Middle frontal gyrus (tissue), 1 donor: Measurements from ENCODE around the gene ACER1.
A peak's percentile ranks its signal among the peaks of the same experiment; 100 is the strongest.

ENCODE experiments used
- DNase-seq: peaks from one replicate; pipeline ENCODE4 v3.0.0-alpha.2; 2015; ENCODE audit warnings: low spot score; ENCODE audit errors: extremely low spot score

ACER1 gene

DNA sequence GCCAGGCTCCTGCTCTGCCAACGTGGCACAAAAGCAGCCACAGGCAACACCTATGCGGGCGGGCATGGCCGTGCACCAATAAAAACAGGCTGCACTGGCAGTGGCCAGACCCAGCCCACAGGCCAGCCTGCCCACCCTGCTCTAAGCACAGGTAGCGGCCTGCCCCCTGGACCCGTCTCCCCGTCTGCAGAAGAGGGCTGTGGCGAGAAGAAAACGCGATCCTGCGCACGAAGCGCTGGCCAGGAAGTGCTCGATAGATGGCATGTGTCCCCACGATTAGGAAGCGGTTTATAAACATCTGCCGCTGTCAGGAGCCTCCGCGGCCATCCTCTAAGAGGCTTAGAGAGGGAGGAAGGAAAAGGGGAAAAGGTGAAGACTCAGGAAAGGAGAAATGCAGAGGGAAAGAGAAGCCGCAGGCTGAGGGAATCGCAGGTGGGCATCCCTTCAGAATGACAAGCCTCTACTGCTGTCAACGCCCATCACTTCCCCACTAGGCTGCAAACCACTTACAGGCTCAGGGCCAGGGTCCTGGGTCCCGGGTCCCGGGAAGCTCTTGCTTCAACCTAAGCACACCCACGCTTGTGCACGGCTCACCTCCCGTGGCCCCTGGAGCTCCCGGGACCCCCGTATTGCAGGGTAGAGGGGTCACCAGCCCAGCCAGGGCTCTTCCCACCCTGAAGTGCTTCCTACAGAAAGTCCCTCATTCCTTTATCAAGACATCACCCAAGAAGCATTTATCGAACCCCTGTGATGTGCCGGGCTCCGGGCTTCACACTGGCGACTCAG lies 64.1 kb downstream of the ACER1 start:
- no peak for DNase-seq

DNA sequence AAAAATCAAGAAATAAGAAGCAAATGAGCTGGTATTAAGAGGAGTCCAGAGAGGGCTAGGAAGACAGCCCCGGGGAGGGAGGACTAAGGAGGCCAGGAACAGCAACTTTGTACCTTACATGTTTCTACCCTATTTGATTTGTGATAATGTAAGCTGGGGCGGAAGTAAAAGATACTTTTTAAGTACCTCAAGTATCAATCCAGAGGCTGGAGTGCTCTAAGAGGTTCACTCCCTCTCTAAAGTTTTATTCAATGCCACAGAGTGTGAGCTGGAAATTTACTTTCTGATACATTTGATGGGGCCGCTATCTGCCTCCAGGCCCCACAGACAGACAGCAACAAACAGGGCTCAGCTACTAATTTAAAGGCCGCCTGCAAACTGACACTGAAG lies 65.0 kb downstream of the ACER1 start:
- no peak for DNase-seq

DNA sequence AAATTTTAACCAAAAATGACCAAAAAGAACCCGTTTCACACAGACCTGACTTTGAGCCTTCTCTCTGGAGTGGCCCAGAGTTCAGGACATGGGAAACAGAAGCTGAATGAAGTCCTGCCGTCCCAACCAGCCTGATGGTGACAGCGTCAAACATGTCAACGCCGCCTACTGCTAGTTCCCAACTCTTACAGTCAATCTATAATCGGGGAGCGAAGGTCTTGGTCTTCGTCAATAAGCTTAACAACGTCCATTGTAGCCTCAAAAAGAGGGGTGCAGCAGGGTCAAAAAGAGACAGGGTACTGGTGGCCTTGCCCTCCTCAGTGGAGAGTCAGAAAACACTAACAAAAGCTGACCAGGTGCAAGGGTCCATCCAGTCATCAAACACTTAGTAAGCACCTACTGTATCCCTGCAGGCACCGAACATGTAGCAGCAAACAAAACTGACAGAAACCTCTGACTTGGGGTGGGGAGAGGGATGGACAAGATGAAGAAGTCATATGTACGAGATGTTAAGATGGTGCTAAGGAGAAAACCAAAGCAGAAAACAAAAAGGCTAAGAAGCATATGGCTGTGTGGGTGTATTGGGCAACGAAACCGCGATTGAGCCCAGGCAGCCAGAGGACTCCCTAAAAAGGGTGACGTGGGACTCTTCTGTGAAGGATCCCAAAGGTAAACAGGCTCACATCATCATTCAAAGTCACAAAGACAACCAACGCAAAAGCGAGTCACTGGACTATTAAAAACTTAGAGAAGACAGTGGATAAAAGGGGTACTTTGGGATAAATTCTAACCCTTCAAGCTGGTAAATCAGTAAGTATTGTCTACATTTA lies 65.6 kb downstream of the ACER1 start:
- DNase-seq, result peak; percentile 61

DNA sequence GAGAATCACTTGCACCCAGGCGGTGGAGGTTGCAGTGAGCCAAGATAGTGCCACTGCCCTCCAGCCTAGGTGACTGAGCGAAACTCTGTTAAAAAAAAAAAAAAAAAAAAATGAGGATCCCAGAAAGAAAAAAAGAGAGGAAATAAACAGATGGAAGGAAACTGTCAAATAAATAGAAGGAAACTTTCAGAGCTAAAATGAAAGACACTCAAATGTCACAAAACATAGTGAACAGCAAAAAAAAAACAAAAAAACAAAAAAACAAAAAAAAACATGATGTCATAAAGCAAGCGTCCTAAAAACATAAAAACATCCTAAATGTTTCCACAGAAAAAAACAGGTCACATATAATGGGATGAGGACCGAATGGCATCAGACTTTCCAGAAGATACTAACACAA lies 68.6 kb downstream of the ACER1 start:
- no peak for DNase-seq

- DNase-seq, result no peak
These were observed 69.5 kb downstream of the ACER1 start for GRCh38 chr19:6263735-6264444.

DNA sequence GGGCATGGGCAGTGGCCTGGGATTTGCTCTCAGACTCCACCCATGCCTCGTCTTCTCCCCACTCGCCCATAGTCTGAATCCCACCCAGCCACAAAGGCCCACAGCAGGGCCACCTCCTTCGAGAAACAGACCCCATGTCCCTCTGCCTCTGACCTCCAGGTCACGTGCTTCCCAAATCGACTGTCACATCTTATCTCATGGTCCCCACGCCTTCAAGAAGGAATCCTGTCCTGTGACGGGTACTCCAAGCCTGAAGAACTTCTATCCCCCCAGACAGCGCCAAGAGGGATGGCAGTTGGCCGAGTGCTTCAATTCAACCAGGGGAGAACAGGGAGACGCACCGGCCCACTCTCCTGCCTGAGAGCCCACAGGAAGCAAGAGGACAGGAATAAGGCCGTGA lies 70.1 kb downstream of the ACER1 start:
- DNase-seq, result no peak

- DNase-seq, result no peak
These were observed 70.9 kb downstream of the ACER1 start for GRCh38 chr19:6262519-6262918.

DNA sequence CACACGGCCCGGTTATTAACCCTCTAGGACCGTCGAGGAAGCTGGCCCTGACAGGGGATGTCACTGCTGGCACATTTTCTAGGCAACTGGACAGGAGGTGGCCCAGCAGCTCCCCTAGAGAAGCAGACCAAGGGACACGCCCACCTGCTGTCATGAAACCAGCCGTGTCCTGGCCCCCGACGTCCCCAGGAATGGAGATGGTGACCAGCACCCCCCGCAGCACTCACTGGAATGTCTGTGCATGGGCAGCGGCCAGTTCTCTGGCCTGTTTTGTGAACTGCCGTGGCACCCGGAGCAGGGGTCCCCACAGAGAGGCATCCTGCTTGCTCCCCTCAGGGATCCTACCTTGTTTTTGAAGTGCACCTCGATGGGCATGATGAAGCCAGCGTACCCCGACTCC lies 71.5 kb downstream of the ACER1 start:
- no peak for DNase-seq

GRCh38 chr19:6260912-6261650 lies 72.3 kb downstream of the ACER1 start:
- DNase-seq, result no peak

GRCh38 chr19:6260376-6260775 lies 73.0 kb downstream of the ACER1 start:
- DNase-seq, result no peak

DNA sequence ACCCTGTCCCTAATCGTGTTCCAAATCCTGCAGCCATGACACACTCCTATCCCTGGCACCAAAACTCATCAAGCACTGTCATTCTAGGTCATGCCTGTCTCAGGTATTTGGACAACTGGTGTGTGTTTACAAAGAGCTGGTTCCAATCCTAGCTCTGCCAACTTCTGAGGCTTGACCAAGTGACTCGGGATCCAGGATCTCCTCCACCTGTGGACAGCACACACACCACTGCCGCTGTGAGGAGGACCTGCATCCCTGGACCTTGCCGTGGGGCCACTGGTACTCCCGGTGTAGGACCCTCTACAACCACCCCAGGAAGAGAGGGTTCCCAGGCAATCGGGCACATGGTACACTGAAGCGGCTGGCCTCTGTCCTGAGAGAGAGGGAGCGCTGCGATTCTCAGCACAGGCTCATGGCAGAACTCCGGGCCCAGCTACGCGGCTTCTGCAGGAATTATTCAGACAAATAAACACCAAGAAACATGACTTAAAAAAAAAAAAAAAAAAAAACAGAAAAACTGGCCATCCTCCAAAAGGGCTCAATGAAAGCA lies 74.0 kb downstream of the ACER1 start:
- DNase-seq, result no peak

DNA sequence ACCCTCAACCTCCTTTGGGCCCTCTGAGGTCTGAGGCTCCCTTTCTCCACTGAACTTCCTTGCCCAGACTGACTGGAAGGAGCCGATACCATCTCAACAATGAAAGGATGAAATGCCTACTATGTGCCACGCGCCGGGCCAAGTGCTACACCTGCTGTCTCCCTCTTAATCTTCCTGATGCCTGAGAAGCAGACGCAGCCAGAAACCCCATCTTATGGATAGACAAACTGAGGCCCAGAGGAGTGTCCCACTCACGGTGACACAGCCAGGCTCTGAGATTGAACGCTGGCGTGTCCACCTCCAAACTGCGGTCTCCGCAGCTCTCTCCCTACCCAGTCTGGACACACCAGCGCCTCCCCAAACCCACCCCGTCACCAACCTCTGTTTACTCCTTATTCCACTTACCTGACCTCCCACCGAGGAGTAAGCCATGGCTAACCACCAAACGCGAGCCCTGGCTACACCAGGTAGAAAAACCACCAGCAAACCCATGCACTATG lies 74.5 kb downstream of the ACER1 start:
- no peak for DNase-seq
